Stomach (tissue), 9 donors: ENCODE data around the gene HBA1. TPM values are rescaled to one million over a fixed set of nuclear protein-coding genes. Genes with fewer than 3 reads are reported as not detected.
A peak's percentile ranks its signal among the peaks of the same experiment; 100 is the strongest.

Experiments
- DNase-seq, 2 donors: peaks; one replicate each; pipeline versions ENCODE4 v3.0.0 to v3.0.0-alpha.2; 2013 to 2019
- H3K27ac ChIP-seq, 5 donors: fragments of 200-600 bp in 4 of 5; sonication (generic) in 4 of 5; one replicate each; pipeline ENCODE4 v1.5.1; 2013 to 2019; ENCODE audit warnings: mild to moderate bottlenecking in 1 of 5, moderate library complexity in 1 of 5
- H3K27me3 ChIP-seq, 3 donors: fragments of 200-600 bp; sonication (generic); one replicate each; pipeline ENCODE4 v1.5.1; 2017 to 2019; ENCODE audit warnings: mixed run types in 1 of 3
- H3K36me3 ChIP-seq, 4 donors: fragments of 200-600 bp; sonication (generic); 1 replicate in 3 of 4; 2 replicates in 1 of 4; pipeline ENCODE4 v1.5.1; 2016 to 2019
- H3K4me1 ChIP-seq, 4 donors: fragments of 200-600 bp; sonication (generic); one replicate each; pipeline ENCODE4 v1.5.1; 2016 to 2019
- H3K4me3 ChIP-seq, 4 donors: fragments of 200-600 bp; sonication (generic) in 3 of 4; one replicate each; pipeline ENCODE4 v1.5.1; 2016 to 2019; ENCODE audit warnings: mild to moderate bottlenecking in 1 of 4
- H3K9me3 ChIP-seq, 4 donors: fragments of 200-600 bp; sonication (generic); one replicate each; pipeline ENCODE4 v1.5.1; 2016 to 2019
- CTCF ChIP-seq, 7 experiments: fragments of 450-650 bp in 4 of 7; fragments of 200-600 bp in 3 of 7; sonication (generic) in 3 of 7; IDR thresholded peaks; one replicate each; pipeline ENCODE4 v1.5.1; 2016 to 2019; ENCODE audit warnings: antibody characterized with exemption in 7 of 7, control low read depth in 2 of 7, mild to moderate bottlenecking in 1 of 7
- EP300 ChIP-seq: sonication (generic); formaldehyde crosslinking; IDR thresholded peaks from one replicate; pipeline ENCODE4 v1.6.1; 2017; ENCODE audit warnings: antibody characterized with exemption
- POLR2A ChIP-seq, 4 donors: fragments of 450-650 bp; IDR thresholded peaks; one replicate each; pipeline ENCODE4 v1.6.1; 2016; ENCODE audit warnings: antibody characterized with exemption in 4 of 4, control low read depth in 2 of 4, mild to moderate bottlenecking in 1 of 4, moderate library complexity in 1 of 4
- POLR2AphosphoS5 ChIP-seq, 3 donors: sonication (generic); formaldehyde crosslinking; IDR thresholded peaks; one replicate each; pipeline ENCODE4 v1.6.1; 2016; ENCODE audit warnings: antibody characterized with exemption in 3 of 3
- WGBS, 5 donors: extraction: QIAGEN DNeasy Blood & Tissue Kit in 3 of 5; methylation state at CpG; one replicate each; pipeline versions ENCODE4 v1.1.5 to v1.1.7; 2013 to 2018; 5-methylcytosine and 5-hydroxymethylcytosine counted together
- intact Hi-C: fragments of 100-400 bp; cut with DNase I; formaldehyde crosslinking; loops from one replicate; pipeline ENCODE4 v1.15.1; 2023; ENCODE audit warnings: low total_unique reads
- polyA plus RNA-seq, 3 donors: library from polyadenylated mRNA; stranded (reverse); fragments of 200-250 nt; gene quantifications; one replicate each; pipeline ENCODE4 v1.2.3, GENCODE V29; 2013
- total RNA-seq, 5 donors: library from RNA; depleted of rRNA; stranded (reverse); fragments of >200 nt; gene quantifications; one replicate each; pipeline versions ENCODE4 v1.1.0 to v1.2.3, GENCODE V29; 2014 to 2016
- donor health status: healthy with polysubstance abuse.
- donor health status: Bipolar disorder and iron deficiency.
- donor health status: healthy.

HBA1 gene
- total and polyA plus RNA-seq, 8 donors: 0.88 to 263 (median 20.3) TPM; not detected in 4

- no peak overlapping the region for H3K4me3 ChIP-seq
- no peak overlapping the region for H3K27ac ChIP-seq
- DNase-seq: no peak
- H3K9me3 ChIP-seq: no peaks in the 10 kb centered on the region
- intact Hi-C loops: no loop called here
- H3K27me3 ChIP-seq: peaks cover 29 to 74% (median 64%) of the 10 kb centered on the region in 3 donors
- H3K4me1 ChIP-seq: peaks cover 18 to 44% (median 29%) of the 10 kb centered on the region in 4 donors
- WGBS, 5 donors: 79 to 84% (median 82%) methylated on average over 11 of the region's 11 CpGs
- no peaks in the 10 kb centered on the region for H3K36me3 ChIP-seq
- no peak for TF ChIP-seq POLR2AphosphoS5 (IDR thresholded peaks at IDR 0.05)
- TF ChIP-seq EP300: no peak
- TF ChIP-seq POLR2A (IDR thresholded peaks at IDR 0.05): no peak
- TF ChIP-seq CTCF (IDR thresholded peaks at IDR 0.05): no peak
These were observed 2.2 kb downstream of the HBA1 start for GRCh38 chr16:178668-179015.

- TF ChIP-seq POLR2AphosphoS5 (IDR thresholded peaks at IDR 0.05) (no peak), CTCF (IDR thresholded peaks at IDR 0.05) (no peak), EP300 (no peak), POLR2A (IDR thresholded peaks at IDR 0.05) (no peak)
- 73 to 79% (median 77%) methylated on average over 17 of the region's 17 CpGs for WGBS, 5 donors
- H3K27me3 ChIP-seq: peaks cover 29 to 66% (median 63%) of the 10 kb centered on the region in 3 donors
- intact Hi-C loops: loop anchor here (5.0 kb wide), 1 partner anchor 62 kb away; no protein-coding TSS in a partner anchor
- no peaks in the 10 kb centered on the region for H3K9me3 ChIP-seq
- peaks cover 18 to 44% (median 29%) of the 10 kb centered on the region in 4 donors for H3K4me1 ChIP-seq
- no peak overlapping the region for H3K4me3 ChIP-seq
- no peaks in the 10 kb centered on the region for H3K36me3 ChIP-seq
- H3K27ac ChIP-seq: no peak overlapping the region
- no peak for DNase-seq
These were observed 3.0 kb downstream of the HBA1 start for GRCh38 chr16:179211-180092.

- TF ChIP-seq POLR2A (IDR thresholded peaks at IDR 0.05) (no peak), CTCF (IDR thresholded peaks at IDR 0.05) (peak in 1 of 7 experiments; percentile 28)
- H3K27me3 ChIP-seq: peaks cover 27 to 59% (median 55%) of the 10 kb centered on the region in 3 donors
- WGBS, 5 donors: 9 to 34% (median 10%) methylated on average over 14 to 59 of the region's 59 CpGs
- H3K4me3 ChIP-seq: peak within 1 kb of the TSS; percentile 18 to 49 (median 28)
- H3K36me3 ChIP-seq: peaks cover 0 to 3% (median 0%) of the 10 kb centered on the region in 4 donors
- DNase-seq: peak in 1 of 2 donors; percentile 67
- H3K4me1 ChIP-seq: peaks cover 18 to 44% (median 29%) of the 10 kb centered on the region in 4 donors
- intact Hi-C loops: loop anchor here (5.0 kb wide), 1 partner anchor 63 kb away; no protein-coding TSS in a partner anchor
- no peaks in the 10 kb centered on the region for H3K9me3 ChIP-seq
- no peak within 1 kb of the TSS for H3K27ac ChIP-seq
These were observed 3.7 kb downstream of the HBA1 start, which contains the start of gene HBQ1 for GRCh38 chr16:180101-180675. TSS of gene HBQ1 (plus strand) at chr16:180459. CDS start at chr16:180487, 28 bp downstream.

GRCh38 chr16:180681-181564 lies 4.4 kb downstream of the HBA1 start:
- Histone ChIP-seq H3K4me1 (peaks cover 18 to 38% (median 27%) of the 10 kb centered on the region in 4 donors), H3K36me3 (peaks cover 0 to 8% (median 0%) of the 10 kb centered on the region in 4 donors), H3K27me3 (peaks cover 23 to 51% (median 48%) of the 10 kb centered on the region in 3 donors), H3K27ac (no peak overlapping the region), H3K4me3 (peak overlapping the region; percentile 18 to 49 (median 28)), H3K9me3 (no peaks in the 10 kb centered on the region)
- 1 to 2% (median 1%) methylated on average over 16 to 89 of the region's 89 CpGs for WGBS, 5 donors
- DNase-seq: peak; percentile 55 to 84
- TF ChIP-seq EP300: no peak
- no peak for TF ChIP-seq POLR2A (IDR thresholded peaks at IDR 0.05)
- no peak for TF ChIP-seq POLR2AphosphoS5 (IDR thresholded peaks at IDR 0.05)
- no peak for TF ChIP-seq CTCF (IDR thresholded peaks at IDR 0.05)
- intact Hi-C loops: loop anchor here (5.0 kb wide), 1 partner anchor 64 kb away; no protein-coding TSS in a partner anchor
